Pancreas (tissue), 10 donors: ENCODE data around the gene CFAP54. TPM values are rescaled to one million over a fixed set of nuclear protein-coding genes. Genes with fewer than 3 reads are reported as not detected.

Experiments used
- ATAC-seq, 4 donors: fragments of 200-7000 bp; cut with Tn5 transposase; one replicate each; pipeline versions ENCODE4 v1.8.0 to v1.9.1; 2020; ENCODE audit warnings: mild to moderate bottlenecking in 4 of 4, moderate library complexity in 4 of 4
- DNase-seq, 6 donors: peaks; one replicate each; pipeline ENCODE4 v3.0.0-alpha.2; 2020
- FAIRE-seq: peaks from 2 replicates; lab custom pipeline; 2012; peaks lifted over from hg19 to GRCh38; lab: Jason Lieb, UNC
- H3K27ac ChIP-seq, 4 donors: fragments of 200-600 bp; sonication (generic); 1 replicate in 3 of 4; 2 replicates in 1 of 4; pipeline versions ENCODE4 v1.5.0 to v1.8.0; 2020
- H3K27me3 ChIP-seq, 4 donors: fragments of 200-600 bp; one replicate each; pipeline ENCODE4 v1.8.0; 2021
- H3K36me3 ChIP-seq, 3 donors: fragments of 200-600 bp; sonication (generic) in 1 of 3; one replicate each; pipeline versions ENCODE4 v1.5.0 to v1.8.0; 2020 to 2021
- H3K4me1 ChIP-seq, 3 donors: fragments of 200-600 bp; one replicate each; pipeline ENCODE4 v1.8.0; 2021
- H3K4me3 ChIP-seq, 4 donors: fragments of 200-600 bp; sonication (generic) in 2 of 4; one replicate each; pipeline versions ENCODE4 v1.5.0 to v1.8.0; 2020 to 2021
- H3K9me3 ChIP-seq, 4 donors: fragments of 200-600 bp; one replicate each; pipeline ENCODE4 v1.8.0; 2021
- WGBS, 2 donors: extraction: QIAGEN DNeasy Blood & Tissue Kit; methylation state at CpG; one replicate each; pipeline ENCODE4 v1.1.7; 2013; 5-methylcytosine and 5-hydroxymethylcytosine counted together
- intact Hi-C, 3 donors: fragments of 100-400 bp; cut with DNase I; formaldehyde crosslinking; loops; one replicate each; pipeline versions ENCODE4 v1.11.1 to v1.14.2; 2022
- polyA plus RNA-seq, 2 donors: library from polyadenylated mRNA; stranded (reverse); fragments of 200-250 nt; gene quantifications; one replicate each; pipeline ENCODE4 v1.2.3, GENCODE V29; 2013
- total RNA-seq, 6 donors: library from RNA; stranded (reverse); fragmentation: NEBNext Ultra II Directional in 4 of 6; extraction: Animal tissue kit (Norgen Biotek cat#: 25700) in 4 of 6; gene quantifications; one replicate each; pipeline versions ENCODE4 v1.2.1 to v1.2.4, GENCODE V29; 2021 to 2023
- TF ChIP-seq, protein P1 (sequence below), 4 donors: fragments of 200-600 bp; sonication (generic) in 3 of 4; IDR thresholded peaks; one replicate each; pipeline versions ENCODE4 v1.5.0 to v1.8.0; 2021; ENCODE audit warnings: antibody characterized with exemption in 4 of 4
- donor health status: healthy with polysubstance abuse.
- donor health status: DM: no; HTN: no; CAD: no; lungs with moderate emphysema.
- donor health status: DM: no; HTN: no; CAD: no.
- donor health status: control.
- donor health status: control.
- donor health status: Bipolar disorder and iron deficiency.
- donor health status: DM: yes; HTN: yes; CAD: no.
- donor health status: DM: no; HTN: no; CAD: no.
- donor health status: DM: no; HTN: no; CAD: no.
- donor health status: DM: yes; HTN: yes; CAD: no.

CFAP54 gene
- total and polyA plus RNA-seq, 8 donors: 0.02 to 0.21 (median 0.11) TPM

DNA sequence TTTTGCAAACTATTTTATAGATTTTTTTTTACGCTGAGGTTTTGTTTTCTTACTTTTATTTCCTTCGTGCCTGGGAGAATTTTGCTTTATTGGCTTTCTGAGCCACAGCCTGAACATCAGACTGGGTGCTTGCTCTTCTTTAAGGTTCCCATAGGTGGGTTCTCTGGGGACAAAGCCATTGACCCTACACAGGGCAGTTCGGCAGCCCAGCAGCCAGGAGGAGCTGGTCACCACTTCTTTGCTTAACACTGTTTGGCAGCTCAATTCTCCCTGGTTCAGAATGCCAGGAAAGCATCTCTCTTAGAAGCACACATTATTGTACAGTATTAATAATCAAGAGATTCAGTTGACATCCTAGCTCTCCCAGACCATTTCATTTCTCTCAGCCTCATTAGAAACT, 276.9 kb downstream of the CFAP54 start:
- no peak for ATAC-seq
- 53 to 64% methylated on average over 3 of the region's 3 CpGs for WGBS, 2 donors
- no peak for FAIRE-seq
- intact Hi-C loops: no loop called here
- no peak overlapping the region for H3K4me3 ChIP-seq
- H3K27ac ChIP-seq: no peak overlapping the region
- no peaks in the 10 kb centered on the region for H3K9me3 ChIP-seq
- no peaks in the 10 kb centered on the region for H3K4me1 ChIP-seq
- DNase-seq: no peak
- TF ChIP-seq, protein P1, sequence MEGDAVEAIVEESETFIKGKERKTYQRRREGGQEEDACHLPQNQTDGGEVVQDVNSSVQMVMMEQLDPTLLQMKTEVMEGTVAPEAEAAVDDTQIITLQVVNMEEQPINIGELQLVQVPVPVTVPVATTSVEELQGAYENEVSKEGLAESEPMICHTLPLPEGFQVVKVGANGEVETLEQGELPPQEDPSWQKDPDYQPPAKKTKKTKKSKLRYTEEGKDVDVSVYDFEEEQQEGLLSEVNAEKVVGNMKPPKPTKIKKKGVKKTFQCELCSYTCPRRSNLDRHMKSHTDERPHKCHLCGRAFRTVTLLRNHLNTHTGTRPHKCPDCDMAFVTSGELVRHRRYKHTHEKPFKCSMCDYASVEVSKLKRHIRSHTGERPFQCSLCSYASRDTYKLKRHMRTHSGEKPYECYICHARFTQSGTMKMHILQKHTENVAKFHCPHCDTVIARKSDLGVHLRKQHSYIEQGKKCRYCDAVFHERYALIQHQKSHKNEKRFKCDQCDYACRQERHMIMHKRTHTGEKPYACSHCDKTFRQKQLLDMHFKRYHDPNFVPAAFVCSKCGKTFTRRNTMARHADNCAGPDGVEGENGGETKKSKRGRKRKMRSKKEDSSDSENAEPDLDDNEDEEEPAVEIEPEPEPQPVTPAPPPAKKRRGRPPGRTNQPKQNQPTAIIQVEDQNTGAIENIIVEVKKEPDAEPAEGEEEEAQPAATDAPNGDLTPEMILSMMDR (IDR thresholded peaks at IDR 0.05): no peak
- no peaks in the 10 kb centered on the region for H3K36me3 ChIP-seq
- H3K27me3 ChIP-seq: no peaks in the 10 kb centered on the region

DNA sequence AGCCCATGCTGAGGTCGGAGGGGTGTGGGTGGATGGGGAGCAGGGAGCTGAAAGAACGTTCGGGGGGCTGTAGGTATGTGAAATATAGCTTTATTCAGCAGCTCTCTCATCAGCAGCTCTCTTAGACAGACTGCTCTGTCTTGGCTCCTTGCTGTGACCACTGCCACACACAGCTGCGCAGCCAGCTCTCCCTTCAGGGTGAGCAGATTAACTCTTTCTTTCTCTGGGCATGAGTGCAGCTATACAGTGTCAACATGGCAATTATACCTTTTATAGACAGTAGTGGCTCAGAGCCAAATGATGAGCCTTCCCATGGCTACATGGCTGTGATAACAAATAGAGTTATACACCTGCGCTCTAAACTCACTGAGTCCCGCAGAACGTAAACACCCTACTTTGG, 280.0 kb downstream of the CFAP54 start:
- Histone ChIP-seq H3K36me3 (no peaks in the 10 kb centered on the region), H3K27ac (no peak overlapping the region), H3K4me1 (no peaks in the 10 kb centered on the region), H3K9me3 (no peaks in the 10 kb centered on the region), H3K4me3 (no peak overlapping the region), H3K27me3 (no peaks in the 10 kb centered on the region)
- ATAC-seq (no peak), DNase-seq (no peak), FAIRE-seq (no peak)
- intact Hi-C loops: no loop called here
- TF ChIP-seq, protein P1 (IDR thresholded peaks at IDR 0.05): no peak
- WGBS, 2 donors: 64 to 67% methylated on average over 7 of the region's 7 CpGs

DNA sequence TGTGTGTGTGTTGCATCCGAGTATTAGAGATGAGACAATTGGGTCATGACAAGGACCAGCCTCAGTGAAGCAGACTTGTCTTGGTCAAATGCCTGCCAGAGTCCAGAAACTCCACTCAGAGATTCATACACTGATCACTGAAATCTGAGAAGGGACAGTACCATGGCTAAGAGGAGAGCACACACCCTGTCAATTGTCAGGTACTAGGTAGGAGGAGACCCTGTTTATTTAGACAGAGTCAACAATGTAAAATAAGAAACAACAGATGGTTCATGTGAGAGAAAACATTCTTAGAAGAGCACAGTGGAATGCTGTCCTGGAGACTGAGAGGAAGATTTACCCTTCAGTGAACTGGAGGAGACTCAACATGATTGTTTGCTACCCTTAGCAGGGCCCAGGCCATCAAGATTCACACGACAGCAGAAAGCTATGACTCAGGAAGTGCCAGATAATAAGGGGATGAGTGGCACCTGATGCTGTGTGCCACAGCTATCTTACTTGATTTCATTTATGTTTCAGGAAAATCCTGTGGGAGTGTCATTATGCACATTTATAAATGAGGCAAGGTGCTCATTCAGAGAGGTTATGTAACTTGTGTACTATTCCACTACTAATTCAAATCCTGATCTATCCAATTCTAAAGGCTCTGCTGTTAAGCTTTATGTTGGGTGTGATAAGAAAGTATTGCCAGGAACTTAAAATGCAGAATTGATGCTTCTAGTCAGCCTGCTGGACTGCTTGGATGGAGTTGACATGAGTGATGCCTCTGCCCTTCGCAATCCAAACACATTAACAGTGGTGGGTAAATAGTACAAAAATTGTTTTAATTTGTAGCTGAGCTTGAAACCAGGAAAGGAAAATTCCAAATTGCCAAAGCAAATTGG, 281.1 kb downstream of the CFAP54 start:
- 36 to 41% methylated on average over 3 of the region's 3 CpGs for WGBS, 2 donors
- intact Hi-C loops: no loop called here
- no peaks in the 10 kb centered on the region for H3K36me3 ChIP-seq
- no peak overlapping the region for H3K4me3 ChIP-seq
- TF ChIP-seq, protein P1 (IDR thresholded peaks at IDR 0.05): no peak
- ATAC-seq (no peak), DNase-seq (no peak), FAIRE-seq (no peak)
- no peak overlapping the region for H3K27ac ChIP-seq
- H3K9me3 ChIP-seq: no peaks in the 10 kb centered on the region
- no peaks in the 10 kb centered on the region for H3K27me3 ChIP-seq
- H3K4me1 ChIP-seq: no peaks in the 10 kb centered on the region

DNA sequence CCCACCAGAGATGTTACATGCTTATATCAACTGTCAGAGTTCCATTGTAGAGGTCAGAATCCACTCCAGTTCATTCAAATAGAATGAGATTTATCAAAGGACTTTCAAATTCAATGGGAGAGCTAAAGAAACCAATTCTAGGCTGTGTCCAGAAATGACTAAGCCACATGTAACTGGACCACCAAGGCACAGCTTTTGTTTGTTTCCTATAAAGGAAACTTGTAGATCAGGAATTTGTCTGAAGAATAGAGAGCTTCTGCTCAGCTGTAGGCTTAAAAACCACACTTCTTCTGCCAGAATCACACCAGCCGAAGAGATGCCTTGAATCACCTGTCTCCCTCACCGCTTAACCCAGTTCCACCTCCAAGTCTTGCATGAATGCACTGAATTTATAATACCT, 283.7 kb downstream of the CFAP54 start:
- DNase-seq: no peak
- no peaks in the 10 kb centered on the region for H3K9me3 ChIP-seq
- H3K36me3 ChIP-seq: no peaks in the 10 kb centered on the region
- H3K27ac ChIP-seq: no peak overlapping the region
- no peak for ATAC-seq
- 88 to 98% methylated on average over 2 of the region's 2 CpGs for WGBS, 2 donors
- no peaks in the 10 kb centered on the region for H3K4me1 ChIP-seq
- FAIRE-seq: no peak
- intact Hi-C loops: no loop called here
- TF ChIP-seq, protein P1 (IDR thresholded peaks at IDR 0.05): no peak
- no peaks in the 10 kb centered on the region for H3K27me3 ChIP-seq
- H3K4me3 ChIP-seq: no peak overlapping the region
